Myocyte (in vitro differentiated cells): ENCODE data around the gene NDUFV2. TPM values are rescaled to one million over a fixed set of nuclear protein-coding genes. Genes with fewer than 3 reads are reported as not detected.

ENCODE experiments used
- DNase-seq: peaks from one replicate; pipeline ENCODE4 v3.0.0-alpha.2; 2012; ENCODE audit warnings: low read depth
- total RNA-seq: library from RNA; depleted of rRNA; stranded (reverse); fragments of >200 nt; gene quantifications from 2 replicates; pipeline ENCODE4 v1.2.3, GENCODE V29; 2014

Gene NDUFV2
- total RNA-seq, 1 donor from 2014 or later, result 243 TPM

GRCh38 chr18:9117980-9118841 is 15.7 kb downstream of the NDUFV2 start:
- DNase-seq, result no peak

GRCh38 chr18:9120796-9121195 is 18.3 kb downstream of the NDUFV2 start:
- no peak for DNase-seq

DNA sequence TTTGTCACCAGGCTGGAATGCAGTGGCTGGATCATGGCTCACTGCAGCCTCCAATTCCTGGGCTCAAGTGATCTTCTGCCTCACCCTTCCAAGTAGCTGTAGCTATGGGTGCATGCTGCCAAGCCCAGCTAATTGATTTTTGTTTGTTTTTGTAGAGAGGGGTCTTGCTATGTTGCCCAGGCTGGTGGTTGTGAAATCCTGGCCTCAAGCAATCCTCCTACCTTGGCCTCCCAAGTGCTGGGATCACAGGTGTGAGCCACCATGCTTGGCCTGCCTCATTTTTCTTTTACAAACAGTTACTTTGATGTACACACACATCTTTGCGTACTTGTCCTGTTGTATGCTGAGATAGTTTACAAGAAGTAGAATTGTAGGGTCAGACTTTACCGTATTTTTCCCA is 21.0 kb downstream of the NDUFV2 start:
- DNase-seq, result no peak

DNA sequence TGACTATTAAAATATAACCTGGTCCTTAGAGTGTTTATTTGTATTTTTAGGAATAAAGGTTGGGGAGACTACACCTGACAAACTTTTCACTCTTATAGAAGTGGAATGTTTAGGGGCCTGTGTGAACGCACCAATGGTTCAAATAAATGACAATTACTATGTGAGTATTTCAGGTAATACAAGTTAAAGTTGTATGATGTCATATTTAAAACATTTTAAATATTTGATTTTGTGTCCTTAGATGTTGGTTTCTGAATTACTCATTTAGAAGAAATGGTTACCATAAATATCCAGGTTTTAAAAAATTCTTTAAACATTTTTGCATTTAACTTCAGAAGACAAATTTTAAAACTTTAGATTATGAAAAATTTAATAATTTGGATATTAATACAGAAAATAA is 22.3 kb downstream of the NDUFV2 start:
- no peak for DNase-seq

DNA sequence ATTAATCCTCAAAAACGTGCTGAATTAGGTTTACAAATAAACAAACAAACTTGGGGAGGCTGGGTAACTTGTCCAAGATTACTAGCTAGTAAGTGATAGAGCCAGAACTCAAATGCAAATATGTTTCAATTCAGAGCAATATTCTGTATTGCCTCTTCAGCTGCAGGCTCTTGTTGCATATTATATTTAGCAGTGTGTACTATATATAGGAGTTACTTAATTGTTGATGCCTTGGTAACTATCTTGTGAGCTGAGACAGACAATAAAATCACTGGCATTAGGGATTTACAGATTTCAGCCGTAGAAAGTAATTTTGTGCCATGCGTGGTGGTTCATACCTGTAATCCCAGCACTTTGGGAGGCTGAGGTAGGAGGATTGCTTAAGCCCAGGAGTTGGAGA is 23.8 kb downstream of the NDUFV2 start:
- DNase-seq, result peak; percentile 35

GRCh38 chr18:9130195-9130594 is 27.7 kb downstream of the NDUFV2 start:
- DNase-seq, result no peak

GRCh38 chr18:9130806-9131205 is 28.3 kb downstream of the NDUFV2 start:
- DNase-seq, result peak; percentile 31

DNA sequence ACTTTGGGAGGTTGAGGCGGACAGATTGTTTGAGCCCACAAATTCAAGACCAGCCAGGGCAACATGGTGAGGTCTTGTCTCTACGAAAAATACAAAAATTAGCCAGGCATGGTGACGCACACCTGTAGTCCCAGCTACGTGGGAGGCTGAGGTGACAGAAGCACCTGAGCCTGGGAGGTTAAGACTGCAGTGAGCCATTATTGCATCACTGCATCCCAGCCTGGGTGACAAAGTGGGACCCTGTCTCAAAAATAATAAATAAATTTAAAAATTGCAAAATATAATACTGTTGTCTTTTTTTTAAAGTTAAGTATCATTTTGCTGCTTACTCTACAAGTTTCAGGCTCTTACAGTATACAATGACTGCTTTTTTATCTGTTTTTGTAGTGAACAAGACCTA is 30.1 kb downstream of the NDUFV2 start:
- DNase-seq, result no peak

DNA sequence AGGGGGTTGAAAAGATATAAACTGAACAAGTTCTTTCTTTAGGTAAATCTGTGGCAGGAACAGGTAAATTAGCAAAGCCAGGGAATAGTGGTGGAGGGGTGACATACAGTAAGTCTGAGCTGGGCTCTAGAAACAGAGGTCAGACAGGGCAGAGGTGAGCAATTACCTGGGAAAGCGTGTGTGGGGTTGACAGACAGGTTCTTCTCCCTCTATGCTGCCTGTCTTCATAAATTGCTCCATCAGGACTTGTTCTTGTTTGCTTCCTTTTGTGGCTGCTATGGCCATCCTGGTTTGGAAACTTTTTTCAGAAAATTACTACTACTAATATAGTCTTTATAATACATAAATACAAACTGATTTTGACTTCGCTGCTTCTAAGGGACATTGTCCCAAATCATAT is 30.7 kb downstream of the NDUFV2 start:
- DNase-seq, result no peak

- DNase-seq, result no peak
These were observed 32.8 kb downstream of the NDUFV2 start for GRCh38 chr18:9135081-9135911.

DNA sequence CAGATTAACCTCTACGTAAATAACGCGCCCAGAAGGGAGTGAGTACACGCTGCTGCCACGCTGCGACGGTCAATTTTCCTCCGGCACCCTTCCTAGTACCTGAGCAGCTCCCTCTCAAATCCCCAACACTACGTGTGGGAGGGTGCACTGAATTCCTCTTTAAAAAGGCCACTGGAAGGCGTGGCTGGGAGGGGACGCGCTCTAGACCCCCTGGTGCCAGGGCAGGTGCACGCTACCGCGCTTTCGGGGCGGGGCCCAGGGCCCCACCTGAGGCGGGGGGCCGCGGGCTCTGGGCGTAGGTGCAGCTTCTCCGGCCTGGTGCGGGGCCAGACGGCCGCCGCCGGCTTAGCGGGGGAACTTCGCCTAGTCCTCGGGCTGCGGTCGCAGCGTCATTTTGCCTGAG is 33.4 kb downstream of the NDUFV2 start:
- no peak for DNase-seq

GRCh38 chr18:9136315-9137155 is 34.0 kb downstream of the NDUFV2 start, which contains the start of gene ANKRD12:
Gene ANKRD12 (plus strand): TSS chr18:9136781. CDS start chr18:9182433, 45,652 bp downstream.
- peak; percentile 96 for DNase-seq

DNA sequence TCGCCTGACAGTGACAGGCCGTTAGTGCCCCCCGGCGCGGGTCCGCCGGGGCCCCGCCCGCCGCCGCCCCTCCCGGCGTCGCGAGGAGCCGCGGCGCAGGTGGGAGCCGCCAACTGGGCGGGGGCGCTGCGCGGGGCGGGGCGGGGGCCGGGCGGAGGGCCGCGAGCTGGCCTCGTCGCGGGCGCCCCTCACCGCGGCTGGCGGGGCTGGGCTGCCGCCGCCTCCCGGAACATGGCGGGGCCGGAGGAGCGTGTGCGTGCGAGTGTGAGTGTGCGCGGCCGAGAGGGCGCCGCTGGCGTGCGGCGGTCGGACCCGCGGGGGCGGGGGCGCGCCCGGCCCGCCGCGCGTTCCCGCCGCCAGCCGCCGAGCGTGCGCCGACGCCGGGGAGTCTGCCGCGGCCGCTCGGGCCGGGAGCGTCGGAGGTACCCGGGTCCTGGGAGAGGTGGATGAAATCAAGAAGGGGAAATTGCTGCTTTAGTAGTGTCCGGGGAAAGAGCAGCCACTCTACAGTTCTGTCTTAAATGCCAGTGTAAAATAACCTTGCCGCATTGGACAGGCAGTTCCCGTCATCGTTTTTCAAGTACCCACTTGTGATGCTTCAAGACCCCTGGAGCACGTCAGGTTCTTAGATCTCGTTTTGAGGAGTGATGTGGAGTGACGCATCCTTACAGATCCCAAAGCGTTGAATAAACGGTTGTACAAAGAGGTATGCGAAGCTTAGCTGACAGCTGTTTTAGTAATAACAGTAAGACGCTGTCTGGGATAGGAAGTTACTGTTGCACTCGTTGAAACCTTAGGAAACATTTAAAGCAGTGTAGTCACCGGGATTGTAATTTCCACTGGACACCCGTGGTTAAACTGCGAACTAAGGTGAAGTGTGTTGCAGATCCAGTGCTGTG is 34.9 kb downstream of the NDUFV2 start:
- DNase-seq, result peak; percentile 78

- DNase-seq, result no peak
These were observed 37.0 kb downstream of the NDUFV2 start for GRCh38 chr18:9139400-9140039.

- DNase-seq, result no peak
These were observed 37.9 kb downstream of the NDUFV2 start for GRCh38 chr18:9140381-9140780.

GRCh38 chr18:9140984-9141383 is 38.5 kb downstream of the NDUFV2 start:
- no peak for DNase-seq

GRCh38 chr18:9146224-9146623 is 43.7 kb downstream of the NDUFV2 start:
- DNase-seq, result no peak

DNA sequence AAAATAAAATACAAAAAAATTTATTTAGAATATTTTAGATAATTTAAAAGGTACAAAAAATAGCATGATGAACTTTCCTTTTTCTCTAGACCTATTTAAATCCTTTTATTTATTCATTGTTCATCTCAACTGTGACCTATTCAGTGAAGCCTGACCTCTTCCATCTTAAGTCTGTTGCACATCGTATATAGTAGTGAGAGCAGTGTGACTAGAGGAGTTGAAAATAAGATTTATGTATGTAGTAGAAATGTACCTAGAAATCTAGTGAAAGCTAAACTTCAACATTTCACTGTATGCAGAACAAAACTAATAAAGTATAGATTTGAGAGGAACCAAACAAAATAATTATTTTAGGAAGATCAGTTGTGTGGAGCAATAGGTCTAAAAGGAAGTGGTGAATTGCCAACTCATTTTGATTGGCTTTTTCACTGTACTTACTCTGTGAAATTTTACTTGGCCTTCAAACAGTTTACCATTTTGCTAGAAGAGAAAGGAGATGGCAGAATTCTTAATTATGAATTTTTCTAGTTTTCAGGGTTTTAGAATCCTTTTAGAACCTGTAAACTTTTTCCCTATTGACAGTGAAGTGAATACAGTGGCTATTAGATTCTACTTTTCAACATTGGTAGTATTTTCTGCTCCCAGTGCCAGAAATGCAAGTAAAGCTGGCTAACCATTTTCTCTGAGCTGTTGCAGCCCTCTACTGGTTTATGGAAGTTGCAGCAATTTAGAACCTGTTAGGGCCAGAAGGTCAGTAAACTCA is 45.1 kb downstream of the NDUFV2 start:
- DNase-seq, result peak; percentile 77

- no peak for DNase-seq
These were observed 45.7 kb downstream of the NDUFV2 start for GRCh38 chr18:9148203-9148552.
